Gastroesophageal sphincter (tissue), 3 donors: ENCODE results near the gene ALDOB.

Experiments
- CTCF ChIP-seq, 4 experiments: fragments of 200-600 bp in 2 of 4; fragments of 450-650 bp in 2 of 4; sonication (generic) in 1 of 4; IDR thresholded peaks; one replicate each; pipeline ENCODE4 v1.5.1; 2017 to 2019; ENCODE audit warnings: antibody characterized with exemption in 4 of 4, mild to moderate bottlenecking in 2 of 4, moderate library complexity in 2 of 4
- EP300 ChIP-seq: sonication (generic); formaldehyde crosslinking; IDR thresholded peaks from one replicate; pipeline ENCODE4 v1.6.1; 2017; ENCODE audit warnings: antibody characterized with exemption, mild to moderate bottlenecking
- POLR2AphosphoS5 ChIP-seq: sonication (generic); formaldehyde crosslinking; IDR thresholded peaks from one replicate; pipeline ENCODE4 v1.6.1; 2017; ENCODE audit warnings: antibody characterized with exemption

DNA sequence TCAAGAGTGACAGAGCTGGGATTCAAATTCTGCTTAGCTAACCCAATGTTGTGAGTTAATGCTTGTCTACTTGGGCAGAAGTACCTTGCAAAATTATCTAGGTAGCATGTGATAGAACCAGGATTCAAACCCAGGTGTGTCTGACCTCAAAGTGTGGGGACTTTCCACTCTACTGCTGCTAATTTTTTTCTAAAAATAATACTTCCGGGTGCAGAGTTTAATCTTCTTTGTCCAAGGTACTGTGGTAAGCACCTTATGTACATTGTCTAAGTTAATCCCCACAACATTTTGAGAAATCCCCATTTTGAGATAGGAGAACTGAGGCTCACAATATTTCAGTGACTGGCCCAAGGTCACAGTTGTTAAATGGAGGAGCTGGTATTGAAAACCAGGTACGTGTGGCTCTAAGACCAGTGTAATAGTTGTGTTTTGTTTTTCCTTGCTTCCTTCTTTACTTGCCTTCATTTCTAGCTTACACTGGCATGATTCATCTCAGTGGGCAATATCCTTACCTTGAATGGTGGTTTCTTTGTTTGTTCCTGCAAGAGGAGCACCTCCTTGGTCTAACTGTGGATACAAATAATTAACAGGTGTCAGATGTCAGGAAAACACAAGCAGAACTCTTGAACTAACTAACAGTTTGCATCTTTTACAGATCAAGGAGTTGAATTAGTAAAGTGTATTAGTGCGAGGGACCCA is 7.5 kb downstream of the ALDOB start:
- TF ChIP-seq CTCF (IDR thresholded peaks at IDR 0.05) (no peak), EP300 (no peak), POLR2AphosphoS5 (no peak)
